COLO668 (cell line): ENCODE results near the gene TNFRSF12A.
"Not testable (repeated sequence)": the region's sequence is repeated elsewhere in the genome, so short reads cannot be mapped to it uniquely, and the experiment has no call there.

Experiments used
- DNase-seq: peaks from one replicate; lab custom pipeline; 2025; ENCODE audit not compliant: unreplicated experiment; lab: John Stamatoyannopoulos, UW

TNFRSF12A gene

GRCh38 chr16:3060339-3061127 is 40.4 kb downstream of the TNFRSF12A start:
- no peak for DNase-seq

GRCh38 chr16:3062553-3062952 is 42.4 kb downstream of the TNFRSF12A start:
- DNase-seq: no peak

- DNase-seq: no peak
These were observed 43.6 kb downstream of the TNFRSF12A start for GRCh38 chr16:3063625-3064386.

GRCh38 chr16:3065069-3065741 is 45.0 kb downstream of the TNFRSF12A start, which contains the start of gene IL32:
Gene IL32 (plus strand): TSS chr16:3065640. CDS start chr16:3065812, 172 bp downstream.
- peak; percentile 61 for DNase-seq

- DNase-seq: peak; percentile 13
These were observed 45.7 kb downstream of the TNFRSF12A start for GRCh38 chr16:3065742-3066439.

GRCh38 chr16:3066440-3066748 is 46.2 kb downstream of the TNFRSF12A start:
- DNase-seq: no peak

- no peak for DNase-seq
These were observed 48.3 kb downstream of the TNFRSF12A start for GRCh38 chr16:3068487-3068886.

GRCh38 chr16:3069146-3069545 is 49.0 kb downstream of the TNFRSF12A start:
- not testable (repeated sequence) for DNase-seq

- no peak for DNase-seq
These were observed 50.5 kb downstream of the TNFRSF12A start for GRCh38 chr16:3070608-3071111.

- DNase-seq: no peak
These were observed 51.5 kb downstream of the TNFRSF12A start for GRCh38 chr16:3071655-3072054.
